HEK293 (cell line): Measurements from ENCODE around the gene SLC25A22.
A peak's percentile ranks its signal among the peaks of the same experiment; 100 is the strongest.

Experiments used
- GLIS2 ChIP-seq: fragments of 450-650 bp; formaldehyde crosslinking; IDR thresholded peaks from 2 replicates; pipeline ENCODE4 v1.5.1; 2016; ENCODE audit warnings: missing biosample characterization, missing genetic modification characterization
- KLF7 ChIP-seq: fragments of 450-650 bp; formaldehyde crosslinking; IDR thresholded peaks from 2 replicates; pipeline ENCODE4 v1.5.1; 2016; ENCODE audit warnings: missing biosample characterization, missing genetic modification characterization, borderline replicate concordance
- KLF9 ChIP-seq: fragments of 450-650 bp; formaldehyde crosslinking; IDR thresholded peaks from 2 replicates; pipeline ENCODE4 v1.5.1; 2016; ENCODE audit warnings: missing biosample characterization, missing genetic modification characterization, low read depth
- SP2 ChIP-seq: fragments of 450-650 bp; formaldehyde crosslinking; IDR thresholded peaks from 2 replicates; pipeline ENCODE4 v1.5.1; 2016; ENCODE audit warnings: missing biosample characterization, missing genetic modification characterization
- TCF7L2 ChIP-seq: IDR thresholded peaks from 2 replicates; pipeline ENCODE4 v1.6.1; 2011; ENCODE audit warnings: low read depth, mild to moderate bottlenecking, inconsistent platforms, low read length, moderate library complexity, borderline replicate concordance
- ZBTB7A ChIP-seq: fragments of 450-650 bp; formaldehyde crosslinking; IDR thresholded peaks from 2 replicates; pipeline ENCODE4 v1.5.1; 2016; ENCODE audit warnings: low read depth, missing biosample characterization, missing genetic modification characterization
- ZNF2 ChIP-seq: fragments of 450-650 bp; formaldehyde crosslinking; IDR thresholded peaks from 2 replicates; pipeline ENCODE4 v1.5.1; 2016; ENCODE audit warnings: missing biosample characterization, missing genetic modification characterization
- ZNF274 ChIP-seq, 2 experiments: fragments of 200-500 bp in 1 of 2; fragments of 450-650 bp in 1 of 2; sonication (Bioruptor generic) in 1 of 2; formaldehyde crosslinking in 1 of 2; IDR thresholded peaks; 2 replicates each; pipeline versions ENCODE4 v1.5.1 to v1.6.1; 2014 to 2016; ENCODE audit warnings: borderline replicate concordance in 1 of 2, inconsistent platforms in 1 of 2, low read length in 1 of 2, missing biosample characterization in 1 of 2, missing genetic modification characterization in 1 of 2
- ZNF311 ChIP-seq: fragments of 450-650 bp; formaldehyde crosslinking; IDR thresholded peaks from 2 replicates; pipeline ENCODE4 v1.5.1; 2017; ENCODE audit warnings: missing biosample characterization, missing genetic modification characterization, borderline replicate concordance
- ZNF654 ChIP-seq: fragments of 450-650 bp; formaldehyde crosslinking; IDR thresholded peaks from 2 replicates; pipeline ENCODE4 v1.5.1; 2016; ENCODE audit warnings: low read depth, missing biosample characterization, missing genetic modification characterization
- TF ChIP-seq, protein P1 (sequence below): fragments of 450-650 bp; formaldehyde crosslinking; IDR thresholded peaks from 2 replicates; pipeline ENCODE4 v1.5.1; 2016; ENCODE audit warnings: missing biosample characterization, missing genetic modification characterization
- TF ChIP-seq, protein P2 (sequence below): fragments of 450-650 bp; formaldehyde crosslinking; IDR thresholded peaks from 2 replicates; pipeline ENCODE4 v1.5.1; 2016; ENCODE audit warnings: missing biosample characterization, missing genetic modification characterization
- TF ChIP-seq, protein P3 (sequence below): fragments of 450-650 bp; formaldehyde crosslinking; IDR thresholded peaks from 2 replicates; pipeline ENCODE4 v1.5.1; 2016; ENCODE audit warnings: missing biosample characterization, missing genetic modification characterization
- TF ChIP-seq, protein P4 (sequence below): fragments of 450-650 bp; formaldehyde crosslinking; IDR thresholded peaks from 2 replicates; pipeline ENCODE4 v1.5.1; 2016; ENCODE audit warnings: missing biosample characterization, missing genetic modification characterization

DNA sequence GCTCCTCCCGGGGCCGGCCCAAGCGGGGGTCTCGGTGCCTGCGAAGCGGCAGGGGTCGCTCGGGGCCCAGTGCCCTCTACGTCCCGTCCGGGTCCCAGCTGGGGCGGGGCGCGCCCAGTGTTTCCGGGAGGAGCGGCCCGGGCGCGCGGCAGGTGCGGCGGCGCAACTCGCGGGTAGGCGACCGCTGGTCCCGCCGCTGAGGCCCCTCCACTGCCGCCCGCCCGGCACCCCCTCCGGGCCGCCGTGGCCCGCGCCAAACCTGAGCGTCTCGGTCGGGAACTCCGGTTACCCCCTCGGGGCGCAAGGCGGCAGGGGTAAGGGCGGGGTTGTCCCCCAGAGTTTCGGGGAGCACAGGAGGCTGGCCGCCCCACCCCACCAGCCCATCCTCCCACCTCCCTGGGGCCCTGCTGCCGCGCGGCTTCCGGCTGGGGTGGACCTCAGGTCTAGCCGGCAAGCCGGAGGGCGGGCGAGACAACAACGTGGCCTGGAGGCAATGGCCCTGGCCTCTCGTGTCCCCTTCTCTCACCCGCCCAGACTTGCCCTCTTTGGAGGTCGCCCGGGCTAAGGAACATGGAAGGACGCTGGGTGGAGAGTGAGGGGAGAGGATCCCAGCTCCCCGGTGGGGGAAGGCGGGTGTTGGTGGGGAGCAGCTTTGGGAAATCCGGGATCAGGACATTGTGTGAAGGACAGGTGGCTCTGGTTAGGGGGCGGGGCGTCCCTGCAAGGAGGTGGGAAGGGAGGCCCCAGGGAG is 29.2 kb upstream of the SLC25A22 start:
- TF ChIP-seq ZNF311 (tag by site-specific recombination) (no peak), ZNF2 (tag by site-specific recombination) (no peak), ZNF654 (tag by site-specific recombination) (no peak), KLF7 (no peak), ZBTB7A (tag by site-specific recombination) (no peak), KLF9 (tag by site-specific recombination) (0 out of 2 replicates have a peak, but pooled peaks have one; percentile 58), TCF7L2 (no peak), SP2 (peak; percentile 78), GLIS2 (tag by site-specific recombination) (peak; percentile 61), ZNF274 (IDR thresholded peaks at IDR 0.05; ENCODE audit: low read length) (no peak), ZNF274 (tag by site-specific recombination; IDR thresholded peaks at IDR 0.05; ENCODE audit: borderline replicate concordance) (no peak)
- TF ChIP-seq, protein P1, sequence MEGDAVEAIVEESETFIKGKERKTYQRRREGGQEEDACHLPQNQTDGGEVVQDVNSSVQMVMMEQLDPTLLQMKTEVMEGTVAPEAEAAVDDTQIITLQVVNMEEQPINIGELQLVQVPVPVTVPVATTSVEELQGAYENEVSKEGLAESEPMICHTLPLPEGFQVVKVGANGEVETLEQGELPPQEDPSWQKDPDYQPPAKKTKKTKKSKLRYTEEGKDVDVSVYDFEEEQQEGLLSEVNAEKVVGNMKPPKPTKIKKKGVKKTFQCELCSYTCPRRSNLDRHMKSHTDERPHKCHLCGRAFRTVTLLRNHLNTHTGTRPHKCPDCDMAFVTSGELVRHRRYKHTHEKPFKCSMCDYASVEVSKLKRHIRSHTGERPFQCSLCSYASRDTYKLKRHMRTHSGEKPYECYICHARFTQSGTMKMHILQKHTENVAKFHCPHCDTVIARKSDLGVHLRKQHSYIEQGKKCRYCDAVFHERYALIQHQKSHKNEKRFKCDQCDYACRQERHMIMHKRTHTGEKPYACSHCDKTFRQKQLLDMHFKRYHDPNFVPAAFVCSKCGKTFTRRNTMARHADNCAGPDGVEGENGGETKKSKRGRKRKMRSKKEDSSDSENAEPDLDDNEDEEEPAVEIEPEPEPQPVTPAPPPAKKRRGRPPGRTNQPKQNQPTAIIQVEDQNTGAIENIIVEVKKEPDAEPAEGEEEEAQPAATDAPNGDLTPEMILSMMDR: no peak
- TF ChIP-seq, protein P2, sequence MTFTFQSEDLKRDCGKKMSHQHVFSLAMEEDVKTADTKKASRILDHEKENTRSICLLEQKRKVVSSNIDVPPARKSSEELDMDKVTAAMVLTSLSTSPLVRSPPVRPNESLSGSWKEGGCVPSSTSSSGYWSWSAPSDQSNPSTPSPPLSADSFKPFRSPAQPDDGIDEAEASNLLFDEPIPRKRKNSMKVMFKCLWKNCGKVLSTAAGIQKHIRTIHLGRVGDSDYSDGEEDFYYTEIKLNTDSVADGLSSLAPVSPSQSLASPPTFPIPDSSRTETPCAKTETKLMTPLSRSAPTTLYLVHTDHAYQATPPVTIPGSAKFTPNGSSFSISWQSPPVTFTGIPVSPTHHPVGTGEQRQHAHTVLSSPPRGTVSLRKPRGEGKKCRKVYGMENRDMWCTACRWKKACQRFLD (tag by site-specific recombination): no peak
- TF ChIP-seq, protein P3, sequence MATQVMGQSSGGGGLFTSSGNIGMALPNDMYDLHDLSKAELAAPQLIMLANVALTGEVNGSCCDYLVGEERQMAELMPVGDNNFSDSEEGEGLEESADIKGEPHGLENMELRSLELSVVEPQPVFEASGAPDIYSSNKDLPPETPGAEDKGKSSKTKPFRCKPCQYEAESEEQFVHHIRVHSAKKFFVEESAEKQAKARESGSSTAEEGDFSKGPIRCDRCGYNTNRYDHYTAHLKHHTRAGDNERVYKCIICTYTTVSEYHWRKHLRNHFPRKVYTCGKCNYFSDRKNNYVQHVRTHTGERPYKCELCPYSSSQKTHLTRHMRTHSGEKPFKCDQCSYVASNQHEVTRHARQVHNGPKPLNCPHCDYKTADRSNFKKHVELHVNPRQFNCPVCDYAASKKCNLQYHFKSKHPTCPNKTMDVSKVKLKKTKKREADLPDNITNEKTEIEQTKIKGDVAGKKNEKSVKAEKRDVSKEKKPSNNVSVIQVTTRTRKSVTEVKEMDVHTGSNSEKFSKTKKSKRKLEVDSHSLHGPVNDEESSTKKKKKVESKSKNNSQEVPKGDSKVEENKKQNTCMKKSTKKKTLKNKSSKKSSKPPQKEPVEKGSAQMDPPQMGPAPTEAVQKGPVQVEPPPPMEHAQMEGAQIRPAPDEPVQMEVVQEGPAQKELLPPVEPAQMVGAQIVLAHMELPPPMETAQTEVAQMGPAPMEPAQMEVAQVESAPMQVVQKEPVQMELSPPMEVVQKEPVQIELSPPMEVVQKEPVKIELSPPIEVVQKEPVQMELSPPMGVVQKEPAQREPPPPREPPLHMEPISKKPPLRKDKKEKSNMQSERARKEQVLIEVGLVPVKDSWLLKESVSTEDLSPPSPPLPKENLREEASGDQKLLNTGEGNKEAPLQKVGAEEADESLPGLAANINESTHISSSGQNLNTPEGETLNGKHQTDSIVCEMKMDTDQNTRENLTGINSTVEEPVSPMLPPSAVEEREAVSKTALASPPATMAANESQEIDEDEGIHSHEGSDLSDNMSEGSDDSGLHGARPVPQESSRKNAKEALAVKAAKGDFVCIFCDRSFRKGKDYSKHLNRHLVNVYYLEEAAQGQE (tag by site-specific recombination): no peak
- TF ChIP-seq, protein P4, sequence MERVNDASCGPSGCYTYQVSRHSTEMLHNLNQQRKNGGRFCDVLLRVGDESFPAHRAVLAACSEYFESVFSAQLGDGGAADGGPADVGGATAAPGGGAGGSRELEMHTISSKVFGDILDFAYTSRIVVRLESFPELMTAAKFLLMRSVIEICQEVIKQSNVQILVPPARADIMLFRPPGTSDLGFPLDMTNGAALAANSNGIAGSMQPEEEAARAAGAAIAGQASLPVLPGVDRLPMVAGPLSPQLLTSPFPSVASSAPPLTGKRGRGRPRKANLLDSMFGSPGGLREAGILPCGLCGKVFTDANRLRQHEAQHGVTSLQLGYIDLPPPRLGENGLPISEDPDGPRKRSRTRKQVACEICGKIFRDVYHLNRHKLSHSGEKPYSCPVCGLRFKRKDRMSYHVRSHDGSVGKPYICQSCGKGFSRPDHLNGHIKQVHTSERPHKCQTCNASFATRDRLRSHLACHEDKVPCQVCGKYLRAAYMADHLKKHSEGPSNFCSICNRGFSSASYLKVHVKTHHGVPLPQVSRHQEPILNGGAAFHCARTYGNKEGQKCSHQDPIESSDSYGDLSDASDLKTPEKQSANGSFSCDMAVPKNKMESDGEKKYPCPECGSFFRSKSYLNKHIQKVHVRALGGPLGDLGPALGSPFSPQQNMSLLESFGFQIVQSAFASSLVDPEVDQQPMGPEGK: peak; percentile 72
